RWPE2 (cell line): ENCODE measurements around the gene MITF.

ENCODE experiments used
- ATAC-seq: fragments of 200-7000 bp; cut with Tn5 transposase; 3 replicates; pipeline ENCODE4 v1.9.1; 2021; ENCODE audit warnings: low read depth
- DNase-seq: peaks from one replicate; pipeline ENCODE4 v3.0.0-alpha.2; 2020; ENCODE audit warnings: low spot score
- H3K27ac ChIP-seq: fragments of 450-650 bp; 2 replicates; pipeline ENCODE4 v1.5.1; 2017; ENCODE audit warnings: mild to moderate bottlenecking; ENCODE audit not compliant: poor library complexity, severe bottlenecking
- H3K27me3 ChIP-seq: fragments of 250-450 bp; sonication (Bioruptor Pico); 2 replicates; pipeline ENCODE4 v1.5.1; 2021; ENCODE audit warnings: mild to moderate bottlenecking, moderate library complexity; ENCODE audit not compliant: insufficient read depth, poor library complexity, severe bottlenecking
- H3K36me3 ChIP-seq: fragments of 250-450 bp; sonication (Bioruptor Pico); 2 replicates; pipeline ENCODE4 v1.5.1; 2020; ENCODE audit warnings: low read depth, mild to moderate bottlenecking, moderate library complexity
- H3K4me1 ChIP-seq: fragments of 250-450 bp; sonication (Bioruptor Pico); 2 replicates; pipeline ENCODE4 v1.5.1; 2021; ENCODE audit warnings: mild to moderate bottlenecking, moderate library complexity; ENCODE audit not compliant: insufficient read depth, poor library complexity, severe bottlenecking
- H3K4me3 ChIP-seq: fragments of 250-450 bp; sonication (Bioruptor Pico); 2 replicates; pipeline ENCODE4 v1.5.1; 2021; ENCODE audit warnings: mild to moderate bottlenecking, moderate library complexity; ENCODE audit not compliant: severe bottlenecking
- H3K9me3 ChIP-seq: fragments of 250-450 bp; sonication (Bioruptor Pico); 2 replicates; pipeline ENCODE4 v1.5.1; 2021; ENCODE audit warnings: mild to moderate bottlenecking, moderate library complexity; ENCODE audit not compliant: severe bottlenecking
- CTCF ChIP-seq: fragments of 450-650 bp; IDR thresholded peaks from one replicate; pipeline ENCODE4 v1.5.1; 2017; ENCODE audit warnings: mild to moderate bottlenecking, moderate library complexity; ENCODE audit not compliant: poor library complexity, severe bottlenecking

Gene MITF

GRCh38 chr3:70000563-70001081 is 261.4 kb downstream of the MITF start:
- DNase-seq = no peak
- Histone ChIP-seq H3K36me3 (no peaks in the 10 kb centered on the region), H3K4me3 (no peak overlapping the region), H3K27me3 (no peaks in the 10 kb centered on the region), H3K27ac (no peak overlapping the region), H3K9me3 (no peaks in the 10 kb centered on the region), H3K4me1 (no peaks in the 10 kb centered on the region)
- TF ChIP-seq CTCF = no peak
- ATAC-seq = no peak

- ATAC-seq (no peak), DNase-seq (no peak)
- no peaks in the 10 kb centered on the region for H3K27me3 ChIP-seq
- H3K4me1 ChIP-seq = no peaks in the 10 kb centered on the region
- H3K9me3 ChIP-seq = no peaks in the 10 kb centered on the region
- TF ChIP-seq CTCF = no peak
- H3K27ac ChIP-seq = no peak overlapping the region
- H3K36me3 ChIP-seq = no peaks in the 10 kb centered on the region
- H3K4me3 ChIP-seq = no peak overlapping the region
Observed at GRCh38 chr3:70003119-70003518, 263.9 kb downstream of the MITF start.

- no peak for TF ChIP-seq CTCF
- DNase-seq (no peak), ATAC-seq (no peak)
- no peaks in the 10 kb centered on the region for H3K27me3 ChIP-seq
- H3K4me1 ChIP-seq = no peaks in the 10 kb centered on the region
- H3K4me3 ChIP-seq = no peak overlapping the region
- no peaks in the 10 kb centered on the region for H3K36me3 ChIP-seq
- no peaks in the 10 kb centered on the region for H3K9me3 ChIP-seq
- H3K27ac ChIP-seq = no peak overlapping the region
Observed at GRCh38 chr3:70006089-70006488, 266.8 kb downstream of the MITF start.

GRCh38 chr3:70010346-70010745 is 271.1 kb downstream of the MITF start:
- no peaks in the 10 kb centered on the region for H3K36me3 ChIP-seq
- DNase-seq = no peak

GRCh38 chr3:70011582-70011981 is 272.3 kb downstream of the MITF start:
- Histone ChIP-seq H3K27me3 (no peaks in the 10 kb centered on the region), H3K4me1 (no peaks in the 10 kb centered on the region), H3K27ac (no peak overlapping the region), H3K9me3 (no peaks in the 10 kb centered on the region), H3K4me3 (no peak overlapping the region), H3K36me3 (no peaks in the 10 kb centered on the region)
- TF ChIP-seq CTCF = no peak
- DNase-seq (no peak), ATAC-seq (no peak)

More at GRCh38 chr3:70010346-70010745, 271.1 kb downstream of the MITF start:
- Histone ChIP-seq H3K27ac (no peak overlapping the region), H3K27me3 (no peaks in the 10 kb centered on the region), H3K9me3 (no peaks in the 10 kb centered on the region), H3K4me1 (no peaks in the 10 kb centered on the region), H3K4me3 (no peak overlapping the region)
- TF ChIP-seq CTCF = no peak
- no peak for ATAC-seq
